B cell (primary cell): ENCODE measurements around the gene COBLL1. TPM values are rescaled to one million over a fixed set of nuclear protein-coding genes. Genes with fewer than 3 reads are reported as not detected.

ENCODE experiments used
- ATAC-seq: fragments of 200-7000 bp; cut with Tn5 transposase; one replicate; pipeline ENCODE4 v1.10.0; 2021; ENCODE audit warnings: low read depth, mild to moderate bottlenecking, moderate number of reproducible peaks, moderate library complexity
- CTCF ChIA-PET: fragments of 350-600 bp; sonication (Branson Sonifier 250); formaldehyde crosslinking; loops from one replicate; lab custom pipeline; 2021; ENCODE audit warnings: antibody characterized with exemption, inconsistent platforms; lab: Charles Lee
- POLR2A ChIA-PET: fragments of 350-600 bp; sonication (Branson Sonifier 250); formaldehyde crosslinking; loops from one replicate; lab custom pipeline; 2021; ENCODE audit warnings: antibody characterized with exemption; lab: Charles Lee
- DNase-seq: peaks from one replicate; pipeline ENCODE4 v3.0.0; 2013
- H2AFZ ChIP-seq: 2 replicates; pipeline ENCODE4 v1.6.1; 2012; ENCODE audit warnings: mild to moderate bottlenecking, low read depth, low read length; ENCODE audit not compliant: insufficient read depth, poor library complexity, severe bottlenecking
- H3K27ac ChIP-seq, 2 donors: 1 replicate in 1 of 2; 2 replicates in 1 of 2; pipeline ENCODE4 v1.5.1; 2012 to 2013; ENCODE audit warnings: low read length in 2 of 2, mild to moderate bottlenecking in 2 of 2, moderate library complexity in 1 of 2
- H3K27me3 ChIP-seq, 4 experiments: fragments of 200-600 bp in 1 of 4; sonication (generic) in 1 of 4; replicated peaks in 1 of 4; 1 replicate in 2 of 4; 2 replicates in 2 of 4; pipeline versions ENCODE4 v1.6.1 to v1.7.0; 2013 to 2016; ENCODE audit warnings: low read length in 3 of 4, mild to moderate bottlenecking in 2 of 4, mixed read lengths in 1 of 4, moderate library complexity in 1 of 4; ENCODE audit not compliant: insufficient read depth in 4 of 4, control insufficient read depth in 3 of 4; ENCODE audit errors: control extremely low read depth in 1 of 4
- H3K36me3 ChIP-seq, 2 experiments: replicated peaks in 1 of 2; 1 replicate in 1 of 2; 2 replicates in 1 of 2; pipeline versions ENCODE4 v1.6.1 to v1.7.1; 2013; ENCODE audit warnings: low read length in 1 of 2; ENCODE audit not compliant: insufficient read depth in 2 of 2, control insufficient read depth in 1 of 2; ENCODE audit errors: control extremely low read depth in 1 of 2, extremely low read depth in 1 of 2
- H3K4me1 ChIP-seq, 2 donors: fragments of 200-600 bp in 1 of 2; sonication (generic) in 1 of 2; 1 replicate in 1 of 2; 2 replicates in 1 of 2; pipeline versions ENCODE4 v1.5.1 to v1.6.1; 2013 to 2017; ENCODE audit warnings: low read length in 2 of 2; ENCODE audit not compliant: control insufficient read depth in 2 of 2, insufficient read depth in 2 of 2
- H3K4me2 ChIP-seq: replicated peaks from 2 replicates; pipeline ENCODE3; 2012; ENCODE audit warnings: mild to moderate bottlenecking, low read depth, low read length; ENCODE audit not compliant: poor library complexity, severe bottlenecking
- H3K4me3 ChIP-seq, 5 experiments: fragments of 200-600 bp in 1 of 5; sonication (generic) in 1 of 5; 1 replicate in 3 of 5; 2 replicates in 2 of 5; pipeline versions ENCODE4 v1.5.1 to v1.7.0; 2011 to 2016; ENCODE audit warnings: low read length in 4 of 5, mild to moderate bottlenecking in 4 of 5, low read depth in 2 of 5, control low read depth in 1 of 5, moderate library complexity in 1 of 5; ENCODE audit not compliant: insufficient read depth in 1 of 5; ENCODE audit errors: control extremely low read depth in 1 of 5, extremely low read depth in 1 of 5
- H3K79me2 ChIP-seq: fragments of 200-600 bp; sonication (generic); one replicate; pipeline ENCODE4 v1.6.0; 2016; ENCODE audit warnings: low read length; ENCODE audit not compliant: control insufficient read depth, insufficient read depth
- H3K9ac ChIP-seq: fragments of 200-600 bp; sonication (generic); 2 replicates; pipeline ENCODE4 v1.6.1; 2017; ENCODE audit warnings: mild to moderate bottlenecking, low read length, moderate library complexity
- H3K9me3 ChIP-seq, 3 donors: one replicate each; pipeline versions ENCODE4 v1.6.1 to v1.7.1; 2013; ENCODE audit warnings: low read length in 2 of 3; ENCODE audit not compliant: control insufficient read depth in 2 of 3, insufficient read depth in 1 of 3; ENCODE audit errors: control extremely low read depth in 1 of 3
- H4K20me1 ChIP-seq: 2 replicates; pipeline ENCODE4 v1.6.0; 2012; ENCODE audit warnings: mild to moderate bottlenecking, low read length; ENCODE audit not compliant: insufficient read depth, control insufficient read depth, poor library complexity, severe bottlenecking
- H3K27ac Mint-ChIP-seq: one replicate; pipeline ENCODE4 v1.8.0; 2021; ENCODE audit warnings: mixed read lengths
- H3K27me3 Mint-ChIP-seq: one replicate; pipeline ENCODE4 v1.8.0; 2021; ENCODE audit warnings: mixed read lengths
- H3K4me1 Mint-ChIP-seq: one replicate; pipeline ENCODE4 v1.8.0; 2021; ENCODE audit warnings: mixed read lengths
- H3K4me3 Mint-ChIP-seq: one replicate; pipeline ENCODE4 v1.8.0; 2021; ENCODE audit warnings: mixed read lengths
- H3K9me3 Mint-ChIP-seq: one replicate; pipeline ENCODE4 v1.8.0; 2022; ENCODE audit warnings: mixed read lengths; ENCODE audit not compliant: insufficient read depth
- CTCF ChIP-seq: fragments of 200-600 bp; IDR thresholded peaks from one replicate; pipeline ENCODE4 v1.8.0; 2022; ENCODE audit warnings: antibody characterized with exemption, mild to moderate bottlenecking
- EZH2 ChIP-seq: IDR thresholded peaks from 2 replicates; pipeline ENCODE4 v1.6.1; 2012; ENCODE audit warnings: borderline replicate concordance, low read depth, mild to moderate bottlenecking, moderate library complexity, low read length; ENCODE audit not compliant: insufficient read depth, poor library complexity, severe bottlenecking
- WGBS: methylation state at CpG from one replicate; pipeline ENCODE4 v1.1.5; 2013; ENCODE audit warnings: missing lambda C conversion rate; ENCODE audit not compliant: insufficient coverage; 5-methylcytosine and 5-hydroxymethylcytosine counted together
- intact Hi-C: fragments of 100-400 bp; cut with micrococcal nuclease; formaldehyde crosslinking; loops from one replicate; pipeline ENCODE4 v1.10.0; 2022
- polyA plus RNA-seq: library from polyadenylated mRNA; depleted of rRNA; stranded (reverse); fragments of >200 nt; gene quantifications from 2 replicates; pipeline ENCODE4 v1.2.3, GENCODE V29; 2012
- total RNA-seq, 2 donors: library from RNA; stranded (reverse); fragments of 120-200 nt in 1 of 2; gene quantifications; 1 replicate in 1 of 2; 2 replicates in 1 of 2; pipeline versions ENCODE4 v1.2.3 to v1.2.4, GENCODE V29; 2013 to 2022

Gene COBLL1
- total and polyA plus RNA-seq, 2 donors (not counting 1 experiment from before 2014, with no cell fraction given), result 45.1 to 234 TPM

DNA sequence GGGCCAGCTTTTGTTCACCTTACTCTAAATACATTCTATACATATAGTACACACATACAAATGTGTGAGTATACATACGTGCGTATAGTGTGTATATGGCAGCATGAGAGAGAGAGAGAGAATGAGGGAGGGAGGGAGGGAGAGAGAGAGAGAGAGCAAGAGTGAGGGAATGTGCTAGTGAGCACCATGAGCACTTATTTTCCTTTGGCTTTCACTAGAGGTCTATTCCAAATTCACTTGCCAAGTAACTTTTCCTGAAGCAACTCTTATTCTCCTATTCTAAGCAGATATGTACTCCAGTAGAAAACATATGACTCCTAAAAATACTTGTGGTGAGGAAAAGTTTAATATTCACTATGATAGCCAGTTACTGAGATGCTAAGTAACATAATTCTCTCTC is 85.7 kb downstream of the COBLL1 start:
- no peaks in the 10 kb centered on the region for H3K27me3 Mint-ChIP-seq
- no CpG with 5 or more reads among the region's 2 CpGs for WGBS
- H3K4me1 Mint-ChIP-seq, result peaks cover 59% of the 10 kb centered on the region
- peaks cover 99% of the 10 kb centered on the region for H3K79me2 ChIP-seq
- CTCF ChIA-PET, result interaction anchor here (2.4 kb wide), 1 partner anchor 18 kb away, joined by 12 read pairs; no protein-coding TSS in a partner anchor
- POLR2A ChIA-PET, result interaction anchor here (1.0 kb wide), 1 partner anchor 11 kb away, joined by 9 read pairs; no protein-coding TSS in a partner anchor
- no peaks in the 10 kb centered on the region for H3K9me3 Mint-ChIP-seq
- H2AFZ ChIP-seq, result no peak overlapping the region
- no peak overlapping the region for H3K4me3 ChIP-seq
- ATAC-seq, result no peak
- peak overlapping the region; percentile 69 for H3K4me2 ChIP-seq
- peaks cover 8% of the 10 kb centered on the region for H4K20me1 ChIP-seq
- H3K27me3 ChIP-seq, result no peaks in the 10 kb centered on the region
- H3K27ac Mint-ChIP-seq, result peak overlapping the region; percentile 1
- intact Hi-C loops, result no loop called here
- H3K9ac ChIP-seq, result no peak overlapping the region
- peak overlapping the region in 1 of 2 donors; percentile 62 for H3K27ac ChIP-seq
- TF ChIP-seq CTCF, result no peak
- TF ChIP-seq EZH2, result no peak
- no peak for DNase-seq
- peaks cover 44 to 49% of the 10 kb centered on the region in 2 donors for H3K4me1 ChIP-seq
- no peaks in the 10 kb centered on the region for H3K9me3 ChIP-seq
- H3K4me3 Mint-ChIP-seq, result peak overlapping the region; percentile 27
- peaks cover 0 to 3% of the 10 kb centered on the region in 2 experiments for H3K36me3 ChIP-seq
